Trophoblast cell (in vitro differentiated cells and primary cell): ENCODE measurements around the gene MZT2A.
"Not testable (repeated sequence)": the region's sequence is repeated elsewhere in the genome, so short reads cannot be mapped to it uniquely, and the experiment has no call there.

Experiments used
- DNase-seq, 2 donors: peaks; one replicate each; pipeline ENCODE4 v3.0.0-alpha.2; 2016
- H2AFZ ChIP-seq: 2 replicates; pipeline ENCODE4 v1.6.1; 2013; ENCODE audit warnings: low read length, moderate library complexity, mild to moderate bottlenecking; ENCODE audit not compliant: insufficient read depth, poor library complexity
- H2AK5ac ChIP-seq: 2 replicates; pipeline ENCODE4 v1.6.1; 2013; ENCODE audit warnings: mild to moderate bottlenecking, low read length
- H2BK120ac ChIP-seq: 2 replicates; pipeline ENCODE4 v1.6.1; 2013; ENCODE audit warnings: low read length, mild to moderate bottlenecking, moderate library complexity; ENCODE audit not compliant: insufficient read depth, poor library complexity
- H2BK12ac ChIP-seq: 2 replicates; pipeline ENCODE4 v1.6.1; 2013; ENCODE audit warnings: mild to moderate bottlenecking, low read length, moderate library complexity
- H2BK5ac ChIP-seq: 2 replicates; pipeline ENCODE4 v1.6.1; 2013; ENCODE audit warnings: low read length, low read depth, moderate library complexity, mild to moderate bottlenecking; ENCODE audit not compliant: poor library complexity
- H3K14ac ChIP-seq: 2 replicates; pipeline ENCODE4 v1.6.1; 2013; ENCODE audit warnings: mild to moderate bottlenecking, low read length
- H3K18ac ChIP-seq: 2 replicates; pipeline ENCODE4 v1.6.1; 2013; ENCODE audit warnings: mild to moderate bottlenecking, low read length
- H3K23ac ChIP-seq: 2 replicates; pipeline ENCODE4 v1.6.1; 2013; ENCODE audit warnings: low read length
- H3K27ac ChIP-seq: 2 replicates; pipeline ENCODE4 v1.5.1; 2013; ENCODE audit warnings: low read depth, mild to moderate bottlenecking, inconsistent platforms, low read length, moderate library complexity
- H3K27me3 ChIP-seq: 2 replicates; pipeline ENCODE4 v1.6.1; 2013; ENCODE audit warnings: inconsistent platforms, mild to moderate bottlenecking, low read length, moderate library complexity; ENCODE audit not compliant: insufficient read depth
- H3K36me3 ChIP-seq, 2 experiments: 1 replicate in 1 of 2; 2 replicates in 1 of 2; pipeline ENCODE4 v1.6.1; 2013; ENCODE audit warnings: low read length in 2 of 2, mild to moderate bottlenecking in 2 of 2, moderate library complexity in 1 of 2; ENCODE audit not compliant: insufficient read depth in 2 of 2, control insufficient read depth in 1 of 2
- H3K4ac ChIP-seq: 2 replicates; pipeline ENCODE4 v1.6.1; 2013; ENCODE audit warnings: low read depth, mild to moderate bottlenecking, low read length, moderate library complexity
- H3K4me1 ChIP-seq, 2 experiments: 1 replicate in 1 of 2; 2 replicates in 1 of 2; pipeline ENCODE4 v1.6.1; 2013; ENCODE audit warnings: low read length in 2 of 2, mild to moderate bottlenecking in 2 of 2, moderate library complexity in 1 of 2; ENCODE audit not compliant: insufficient read depth in 2 of 2, control insufficient read depth in 1 of 2
- H3K4me2 ChIP-seq: 2 replicates; pipeline ENCODE4 v1.6.1; 2013; ENCODE audit warnings: inconsistent platforms, mild to moderate bottlenecking, low read length, moderate library complexity
- H3K4me3 ChIP-seq: 2 replicates; pipeline ENCODE4 v1.5.1; 2013; ENCODE audit warnings: mild to moderate bottlenecking, low read depth, low read length, inconsistent platforms
- H3K79me1 ChIP-seq: one replicate; pipeline ENCODE4 v1.6.1; 2013; ENCODE audit warnings: low read length
- H3K79me2 ChIP-seq: 2 replicates; pipeline ENCODE4 v1.6.1; 2013; ENCODE audit warnings: low read length, mild to moderate bottlenecking; ENCODE audit not compliant: control insufficient read depth, insufficient read depth, poor library complexity
- H3K9ac ChIP-seq: 2 replicates; pipeline ENCODE4 v1.6.1; 2013; ENCODE audit warnings: mild to moderate bottlenecking, low read length
- H3K9me3 ChIP-seq: 2 replicates; pipeline ENCODE4 v1.6.1; 2013; ENCODE audit warnings: low read depth, mild to moderate bottlenecking, control low read depth, inconsistent platforms, low read length; ENCODE audit not compliant: insufficient read depth
- H4K12ac ChIP-seq: 2 replicates; pipeline ENCODE4 v1.6.1; 2013; ENCODE audit warnings: low read depth, mild to moderate bottlenecking, low read length, moderate library complexity
- H4K8ac ChIP-seq: 2 replicates; pipeline ENCODE4 v1.6.1; 2013; ENCODE audit warnings: low read depth, mild to moderate bottlenecking, low read length, moderate library complexity
- H4K91ac ChIP-seq: one replicate; pipeline ENCODE4 v1.6.1; 2013; ENCODE audit warnings: low read depth, mild to moderate bottlenecking, low read length, moderate library complexity
- WGBS: extraction: QIAGEN DNeasy Blood & Tissue Kit; methylation state at CpG from one replicate; pipeline ENCODE4 v1.1.7; 2013; ENCODE audit warnings: missing lambda C conversion rate; ENCODE audit not compliant: insufficient read length, insufficient coverage; ENCODE audit errors: extremely low coverage; 5-methylcytosine and 5-hydroxymethylcytosine counted together

Gene MZT2A

GRCh38 chr2:131478850-131479461 is 13.2 kb downstream of the MZT2A start:
- not testable (repeated sequence) for H4K91ac ChIP-seq, H3K9ac ChIP-seq, H2AFZ ChIP-seq, H3K4ac ChIP-seq, H3K4me1 ChIP-seq, H2BK120ac ChIP-seq, H3K27ac ChIP-seq, H3K23ac ChIP-seq, H3K27me3 ChIP-seq, H3K4me3 ChIP-seq, H4K12ac ChIP-seq, H2BK12ac ChIP-seq, H3K14ac ChIP-seq, H3K36me3 ChIP-seq, H2BK5ac ChIP-seq, H4K8ac ChIP-seq, H2AK5ac ChIP-seq, H3K79me2 ChIP-seq, H3K9me3 ChIP-seq, H3K79me1 ChIP-seq, H3K18ac ChIP-seq, H3K4me2 ChIP-seq
- peak; percentile 68 to 78 for DNase-seq
- no CpG with 5 or more reads among the region's 9 CpGs for WGBS

DNA sequence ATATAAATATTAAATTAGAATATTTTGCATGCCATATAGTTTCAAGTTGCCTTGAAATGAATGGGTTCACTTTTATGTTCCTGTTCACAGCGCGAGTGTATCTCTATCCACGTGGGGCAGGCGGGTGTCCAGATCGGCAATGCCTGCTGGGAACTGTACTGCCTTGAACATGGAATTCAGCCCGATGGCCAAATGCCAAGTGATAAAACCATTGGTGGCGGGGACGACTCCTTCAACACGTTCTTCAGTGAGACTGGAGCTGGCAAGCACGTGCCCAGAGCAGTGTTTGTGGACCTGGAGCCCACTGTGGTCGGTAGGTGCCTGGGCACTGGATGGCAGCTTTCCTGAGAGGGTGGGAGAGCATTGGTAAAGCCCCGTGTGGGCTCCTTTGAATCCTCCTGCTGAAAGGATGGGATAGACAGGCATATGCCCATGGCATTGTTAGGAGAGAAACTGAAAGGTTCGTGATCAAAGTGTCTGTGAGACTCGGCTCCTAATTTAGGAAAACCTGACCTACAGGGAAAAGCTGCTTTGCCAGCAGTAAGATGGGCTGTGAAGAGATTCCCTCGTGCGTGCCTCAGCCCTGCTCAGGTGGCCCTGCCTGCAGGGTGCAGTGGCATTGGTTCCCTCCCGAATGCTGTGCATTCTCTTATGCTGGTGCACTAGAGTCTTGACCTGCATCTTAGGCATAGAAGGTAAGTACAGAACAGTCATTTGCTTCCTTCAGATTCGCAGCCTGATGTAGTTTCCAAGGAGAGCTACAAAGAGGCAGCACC is 13.9 kb downstream of the MZT2A start:
- not testable (repeated sequence) for H3K14ac ChIP-seq, H2AK5ac ChIP-seq, H3K23ac ChIP-seq, H4K8ac ChIP-seq, H3K79me1 ChIP-seq, H4K12ac ChIP-seq, H3K4me3 ChIP-seq, H3K4me2 ChIP-seq, H3K18ac ChIP-seq, H3K4ac ChIP-seq, H4K91ac ChIP-seq, H3K27me3 ChIP-seq, H2AFZ ChIP-seq, H3K79me2 ChIP-seq, H3K9ac ChIP-seq, DNase-seq, H2BK5ac ChIP-seq, H3K36me3 ChIP-seq, H3K9me3 ChIP-seq, H3K4me1 ChIP-seq, H2BK12ac ChIP-seq, H2BK120ac ChIP-seq, H3K27ac ChIP-seq
- WGBS: no CpG with 5 or more reads among the region's 18 CpGs

DNA sequence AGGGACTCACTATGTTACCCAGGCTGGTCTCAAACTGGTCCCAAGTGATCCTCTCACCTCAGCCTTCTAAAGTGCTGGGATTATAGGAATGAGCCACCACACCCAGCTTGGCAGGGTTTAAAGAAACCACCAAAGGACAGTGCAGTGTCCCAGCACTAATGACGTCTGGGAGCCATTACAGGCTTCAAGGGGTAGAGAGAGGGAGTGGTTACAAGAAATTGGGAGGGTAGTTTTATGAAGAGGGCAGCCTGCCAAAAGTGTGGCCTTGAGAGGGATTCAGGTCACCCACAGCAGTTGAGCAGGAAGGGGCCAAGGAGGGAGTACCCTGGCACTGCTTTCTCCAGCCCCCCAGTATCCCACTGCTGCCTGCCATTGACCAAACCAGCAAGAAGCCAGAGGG is 15.0 kb downstream of the MZT2A start:
- not testable (repeated sequence) for H2BK120ac ChIP-seq, H2BK12ac ChIP-seq, H3K9ac ChIP-seq, H3K4me2 ChIP-seq, H2AK5ac ChIP-seq, H3K4me1 ChIP-seq, H3K18ac ChIP-seq, H3K36me3 ChIP-seq, H3K27me3 ChIP-seq, DNase-seq, H4K8ac ChIP-seq, H3K14ac ChIP-seq, H4K91ac ChIP-seq, H3K4ac ChIP-seq, H3K79me1 ChIP-seq, H2BK5ac ChIP-seq, H4K12ac ChIP-seq, H3K27ac ChIP-seq, H3K23ac ChIP-seq, H3K4me3 ChIP-seq, H3K79me2 ChIP-seq, H3K9me3 ChIP-seq, H2AFZ ChIP-seq
- WGBS: no CpG with 5 or more reads among the region's 1 CpG

DNA sequence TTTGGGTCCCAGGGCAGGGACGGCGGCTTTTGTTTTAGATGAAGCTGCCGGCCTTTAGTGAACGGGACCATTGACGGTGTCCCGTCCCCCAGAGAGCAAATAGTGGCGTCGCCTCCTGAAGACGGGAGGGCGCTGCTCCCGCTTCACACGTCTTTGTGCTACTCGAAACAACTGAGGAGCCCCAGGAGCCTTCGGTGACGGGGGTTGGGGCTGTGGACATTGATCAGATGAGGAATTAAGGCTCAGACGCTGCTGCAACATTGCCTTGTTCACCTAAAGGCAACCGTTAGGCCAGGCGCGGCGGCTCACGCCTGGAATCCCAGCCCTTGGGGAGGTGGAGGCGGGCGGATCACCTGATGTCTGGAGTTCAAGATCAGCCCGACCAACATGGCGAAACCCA is 15.8 kb downstream of the MZT2A start:
- not testable (repeated sequence) for H3K4ac ChIP-seq, H3K4me2 ChIP-seq, H2AK5ac ChIP-seq, H3K4me1 ChIP-seq, H2BK120ac ChIP-seq, H3K18ac ChIP-seq, H3K14ac ChIP-seq, H2BK12ac ChIP-seq, H3K36me3 ChIP-seq, H2AFZ ChIP-seq, DNase-seq, H3K27me3 ChIP-seq, H4K91ac ChIP-seq, H4K8ac ChIP-seq, H3K9me3 ChIP-seq, H3K79me1 ChIP-seq, H3K9ac ChIP-seq, H3K23ac ChIP-seq, H3K79me2 ChIP-seq, H3K4me3 ChIP-seq, H2BK5ac ChIP-seq, H3K27ac ChIP-seq, H4K12ac ChIP-seq
- no CpG with 5 or more reads among the region's 25 CpGs for WGBS
